ENCODE measurements around the gene KRTAP5-3.

DNA sequence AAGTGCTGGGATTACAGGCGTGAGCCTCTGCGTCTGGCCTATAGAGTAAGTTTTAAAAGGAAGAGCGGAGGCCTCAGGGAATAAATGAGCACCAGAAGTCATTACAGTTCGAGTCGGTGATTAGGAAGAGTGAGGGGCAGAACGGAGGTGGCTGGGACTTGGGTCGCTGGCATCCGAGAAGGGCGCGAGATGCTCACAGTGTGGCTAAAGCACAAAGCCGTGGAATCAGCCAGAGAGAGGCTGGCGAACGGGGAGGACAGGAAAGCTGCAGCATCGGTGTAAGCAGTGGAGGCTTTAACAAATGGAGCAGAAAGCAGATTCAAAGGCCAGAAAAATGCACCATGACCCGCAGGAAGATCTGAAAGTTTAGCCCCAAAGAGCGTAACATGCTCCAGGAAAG, 16.4 kb upstream of the KRTAP5-3 start:
- no peak for TF ChIP-seq CTCF (IDR thresholded peaks at IDR 0.05)
- no peak for TF ChIP-seq POLR2A (IDR thresholded peaks at IDR 0.05)
